ENCODE measurements around the gene HIPK2.

The HIPK2 gene

DNA sequence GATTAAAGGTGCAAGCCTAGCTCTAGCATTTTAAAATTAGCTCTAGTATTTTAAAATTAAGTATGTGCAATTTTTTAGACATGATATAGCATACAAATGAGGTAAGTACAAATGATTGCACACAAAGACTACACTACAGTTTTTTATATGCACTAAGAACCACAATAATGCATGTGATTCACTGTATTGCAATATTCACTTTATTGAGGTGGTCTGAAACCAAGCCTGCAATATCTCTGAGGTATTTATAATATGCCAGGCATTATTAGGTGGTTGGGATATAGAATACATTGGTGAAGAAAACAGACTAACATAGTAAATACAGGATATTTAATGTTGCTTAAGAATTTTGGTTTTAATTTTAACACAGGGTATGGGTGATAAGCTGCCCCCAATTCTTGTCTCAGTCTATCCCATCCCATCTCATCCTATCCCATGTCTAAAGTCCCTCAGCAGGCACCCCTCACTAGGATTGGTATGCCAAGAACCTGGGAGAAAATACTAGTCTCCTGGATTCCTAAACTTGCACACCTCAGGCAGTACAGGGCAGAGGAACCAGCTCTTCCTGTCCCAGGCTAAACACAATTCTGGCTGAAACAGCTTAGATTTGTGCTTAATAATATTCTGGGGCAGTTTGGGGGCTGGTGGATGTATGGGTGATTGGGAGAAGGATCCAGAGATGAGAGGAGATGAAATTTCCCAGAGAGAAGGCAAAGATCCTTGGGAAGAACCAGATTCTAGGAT is 90.4 kb downstream of the HIPK2 start:
- Histone ChIP-seq H3K9ac (no peak overlapping the region), H3K27ac (no peak overlapping the region), H3K27me3 (ENCODE audit: control insufficient read depth, insufficient read depth, low read length) (no peaks in the 10 kb centered on the region), H3K4me3 (ENCODE audit: low read depth, low read length) (no peak overlapping the region), H3K9me3 (ENCODE audit: control insufficient read depth, low read length) (no peaks in the 10 kb centered on the region), H3K36me3 (ENCODE audit: control insufficient read depth, insufficient read depth, low read length) (no peaks in the 10 kb centered on the region), H2AFZ (no peak overlapping the region), H3K4me2 (ENCODE audit: low read length) (no peak overlapping the region), H3K79me2 (peaks cover 27% of the 10 kb centered on the region), H3K4me1 (peaks cover 5% of the 10 kb centered on the region)
- TF ChIP-seq, protein P1, sequence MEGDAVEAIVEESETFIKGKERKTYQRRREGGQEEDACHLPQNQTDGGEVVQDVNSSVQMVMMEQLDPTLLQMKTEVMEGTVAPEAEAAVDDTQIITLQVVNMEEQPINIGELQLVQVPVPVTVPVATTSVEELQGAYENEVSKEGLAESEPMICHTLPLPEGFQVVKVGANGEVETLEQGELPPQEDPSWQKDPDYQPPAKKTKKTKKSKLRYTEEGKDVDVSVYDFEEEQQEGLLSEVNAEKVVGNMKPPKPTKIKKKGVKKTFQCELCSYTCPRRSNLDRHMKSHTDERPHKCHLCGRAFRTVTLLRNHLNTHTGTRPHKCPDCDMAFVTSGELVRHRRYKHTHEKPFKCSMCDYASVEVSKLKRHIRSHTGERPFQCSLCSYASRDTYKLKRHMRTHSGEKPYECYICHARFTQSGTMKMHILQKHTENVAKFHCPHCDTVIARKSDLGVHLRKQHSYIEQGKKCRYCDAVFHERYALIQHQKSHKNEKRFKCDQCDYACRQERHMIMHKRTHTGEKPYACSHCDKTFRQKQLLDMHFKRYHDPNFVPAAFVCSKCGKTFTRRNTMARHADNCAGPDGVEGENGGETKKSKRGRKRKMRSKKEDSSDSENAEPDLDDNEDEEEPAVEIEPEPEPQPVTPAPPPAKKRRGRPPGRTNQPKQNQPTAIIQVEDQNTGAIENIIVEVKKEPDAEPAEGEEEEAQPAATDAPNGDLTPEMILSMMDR (IDR thresholded peaks at IDR 0.05) = no peak

DNA sequence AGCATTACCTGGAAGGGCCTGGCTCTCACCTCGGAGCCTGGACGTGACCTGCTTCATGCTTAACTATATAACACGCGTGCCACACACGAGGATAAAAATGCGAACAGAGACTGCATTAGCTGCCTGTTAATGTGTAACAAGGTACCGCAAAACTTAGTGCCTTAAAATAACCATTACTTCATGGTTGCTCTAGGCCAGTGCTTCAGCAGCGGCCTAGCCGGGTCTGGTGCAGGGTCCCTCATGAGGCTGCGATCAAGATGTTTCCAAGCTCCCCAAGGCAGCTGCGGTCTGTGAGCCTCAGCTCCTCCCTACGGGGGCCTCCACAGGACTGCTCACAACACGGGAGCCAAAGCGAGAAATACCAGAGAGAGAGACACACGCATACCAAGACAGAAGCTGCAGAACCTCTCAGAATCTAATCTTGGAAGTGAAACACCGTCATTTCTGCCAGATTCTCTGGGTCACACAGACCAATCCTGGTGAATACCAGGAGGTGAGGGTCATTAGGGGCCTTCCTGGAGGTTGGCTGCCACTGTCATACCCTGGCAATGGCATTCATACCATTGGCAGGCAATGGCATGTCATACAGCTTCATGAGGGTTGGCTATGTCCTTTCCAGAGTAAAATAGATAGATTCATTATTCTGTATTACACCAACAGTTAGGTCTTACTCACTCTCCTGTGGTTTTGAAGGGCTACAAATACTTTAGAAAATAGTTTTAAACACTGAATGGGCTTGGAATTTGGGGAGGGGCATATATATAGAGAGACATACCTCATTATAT is 94.5 kb downstream of the HIPK2 start:
- Histone ChIP-seq H3K79me2 (peaks cover 20% of the 10 kb centered on the region), H2AFZ (no peak overlapping the region), H3K9ac (no peak overlapping the region), H3K4me2 (ENCODE audit: low read length) (no peak overlapping the region), H3K27ac (no peak overlapping the region), H3K4me1 (peaks cover 6% of the 10 kb centered on the region), H3K9me3 (ENCODE audit: control insufficient read depth, low read length) (no peaks in the 10 kb centered on the region), H3K36me3 (ENCODE audit: control insufficient read depth, insufficient read depth, low read length) (no peaks in the 10 kb centered on the region), H3K27me3 (ENCODE audit: control insufficient read depth, insufficient read depth, low read length) (no peaks in the 10 kb centered on the region), H3K4me3 (ENCODE audit: low read depth, low read length) (no peak overlapping the region)
- TF ChIP-seq, protein P1 (IDR thresholded peaks at IDR 0.05) = no peak

DNA sequence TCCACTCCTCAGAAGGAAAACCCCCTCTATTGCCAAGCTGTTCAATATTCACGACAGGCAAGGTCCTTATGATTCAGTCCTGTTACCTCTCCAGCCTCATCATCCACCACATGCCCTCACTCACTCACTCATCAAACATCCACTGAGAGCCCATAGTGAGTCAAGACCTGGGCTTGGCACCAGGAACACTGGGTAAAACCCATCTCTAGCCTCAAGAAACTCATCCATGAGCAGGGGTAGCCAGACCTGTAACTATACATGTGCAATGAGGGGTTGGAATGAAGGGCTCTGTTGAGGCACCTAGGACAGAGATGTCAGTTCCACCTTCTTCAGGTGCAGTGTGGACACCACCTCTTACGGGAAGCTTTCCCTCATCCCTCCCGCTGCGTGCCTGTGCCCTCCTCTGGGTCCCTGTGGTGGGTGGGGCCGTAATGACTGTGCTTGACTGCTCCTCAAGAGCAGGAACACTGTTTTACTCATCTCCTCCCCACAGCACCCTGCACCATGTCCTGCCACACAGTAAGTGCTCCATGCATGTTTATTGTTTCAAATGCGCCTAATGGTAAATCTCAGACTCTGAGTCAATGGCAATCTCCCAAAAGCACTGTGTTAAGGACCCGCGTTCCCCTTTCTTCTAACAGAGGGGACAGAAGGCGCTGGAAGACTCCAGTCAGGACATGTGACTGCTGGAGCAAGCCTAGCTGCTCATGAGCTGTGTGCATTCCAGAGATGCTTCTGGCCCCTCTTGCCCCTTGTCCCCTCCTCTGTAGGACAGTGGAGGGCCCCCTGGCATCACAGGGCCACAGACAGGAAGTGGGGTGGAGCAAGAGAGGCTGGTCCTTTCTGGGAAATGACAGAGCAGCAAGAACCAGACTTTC is 95.4 kb downstream of the HIPK2 start:
- Histone ChIP-seq H3K36me3 (ENCODE audit: control insufficient read depth, insufficient read depth, low read length) (no peaks in the 10 kb centered on the region), H3K27ac (no peak overlapping the region), H3K4me2 (ENCODE audit: low read length) (no peak overlapping the region), H3K4me1 (peaks cover 6% of the 10 kb centered on the region), H3K9me3 (ENCODE audit: control insufficient read depth, low read length) (no peaks in the 10 kb centered on the region), H3K9ac (no peak overlapping the region), H3K79me2 (peaks cover 16% of the 10 kb centered on the region), H2AFZ (no peak overlapping the region), H3K27me3 (ENCODE audit: control insufficient read depth, insufficient read depth, low read length) (no peaks in the 10 kb centered on the region), H3K4me3 (ENCODE audit: low read depth, low read length) (no peak overlapping the region)
- TF ChIP-seq, protein P1 (IDR thresholded peaks at IDR 0.05) = no peak

DNA sequence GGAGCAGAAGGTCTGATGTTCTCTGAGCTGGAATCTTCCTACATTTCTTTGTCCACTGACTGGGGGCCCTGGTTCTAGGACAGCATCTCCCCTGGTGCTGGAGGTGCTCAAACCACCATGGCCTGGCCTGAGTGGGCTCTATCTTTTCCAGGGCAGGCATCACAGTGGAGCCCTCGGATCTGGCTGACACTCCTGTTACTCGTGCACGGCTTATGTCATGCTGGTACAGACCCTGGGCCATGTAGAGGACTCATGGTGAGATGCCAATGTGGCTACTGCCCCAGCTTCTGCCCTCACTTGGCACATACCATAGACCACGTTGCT is 96.0 kb downstream of the HIPK2 start:
- TF ChIP-seq, protein P1 (IDR thresholded peaks at IDR 0.05) = no peak
- H2AFZ ChIP-seq = no peak overlapping the region
- H3K36me3 ChIP-seq (ENCODE audit: control insufficient read depth, insufficient read depth, low read length) = no peaks in the 10 kb centered on the region
- H3K4me3 ChIP-seq (ENCODE audit: low read depth, low read length) = no peak overlapping the region
- H3K27ac ChIP-seq = no peak overlapping the region
- H3K27me3 ChIP-seq (ENCODE audit: control insufficient read depth, insufficient read depth, low read length) = no peaks in the 10 kb centered on the region
- H3K4me1 ChIP-seq = peaks cover 6% of the 10 kb centered on the region
- no peak overlapping the region for H3K4me2 ChIP-seq (ENCODE audit: low read length)
- peaks cover 15% of the 10 kb centered on the region for H3K79me2 ChIP-seq
- H3K9ac ChIP-seq = no peak overlapping the region
- no peaks in the 10 kb centered on the region for H3K9me3 ChIP-seq (ENCODE audit: control insufficient read depth, low read length)
